Activated naive CD8-positive, alpha-beta T cell treated with anti-CD3 and anti-CD28 coated beads, Interleukin-2, amount 50 U/mL, for 16 hours (primary cell): ENCODE measurements around the gene UBE2E2.

Experiments used
- DNase-seq: peaks from one replicate; pipeline ENCODE4 v3.0.0-alpha.2; 2020; ENCODE audit warnings: low read depth, low spot score

Gene UBE2E2

GRCh38 chr3:23240171-23240785, 37.2 kb downstream of the UBE2E2 start:
- DNase-seq: no peak

GRCh38 chr3:23241256-23241655, 38.1 kb downstream of the UBE2E2 start:
- DNase-seq: no peak

GRCh38 chr3:23242106-23242505, 39.0 kb downstream of the UBE2E2 start:
- no peak for DNase-seq

GRCh38 chr3:23244324-23245041, 41.4 kb downstream of the UBE2E2 start:
- no peak for DNase-seq

- no peak for DNase-seq
These were observed 43.5 kb downstream of the UBE2E2 start for GRCh38 chr3:23246651-23247050.

- DNase-seq: no peak
These were observed 45.5 kb downstream of the UBE2E2 start for GRCh38 chr3:23248594-23249131.

GRCh38 chr3:23249961-23250360, 46.8 kb downstream of the UBE2E2 start:
- no peak for DNase-seq

GRCh38 chr3:23252122-23252521, 49.0 kb downstream of the UBE2E2 start:
- no peak for DNase-seq

GRCh38 chr3:23253214-23253613, 50.1 kb downstream of the UBE2E2 start:
- no peak for DNase-seq

GRCh38 chr3:23254282-23254681, 51.2 kb downstream of the UBE2E2 start:
- DNase-seq: no peak

- DNase-seq: no peak
These were observed 51.7 kb downstream of the UBE2E2 start for GRCh38 chr3:23254835-23255234.

- DNase-seq: no peak
These were observed 53.8 kb downstream of the UBE2E2 start for GRCh38 chr3:23256741-23257435.

GRCh38 chr3:23258110-23258509, 55.0 kb downstream of the UBE2E2 start:
- no peak for DNase-seq

- no peak for DNase-seq
These were observed 56.4 kb downstream of the UBE2E2 start for GRCh38 chr3:23259515-23259914.

- DNase-seq: no peak
These were observed 59.6 kb downstream of the UBE2E2 start for GRCh38 chr3:23262766-23263165.

- no peak for DNase-seq
These were observed 60.7 kb downstream of the UBE2E2 start for GRCh38 chr3:23263796-23264195.

GRCh38 chr3:23264413-23264812, 61.3 kb downstream of the UBE2E2 start:
- no peak for DNase-seq

- no peak for DNase-seq
These were observed 67.3 kb downstream of the UBE2E2 start for GRCh38 chr3:23270423-23270822.

- DNase-seq: no peak
These were observed 69.0 kb downstream of the UBE2E2 start for GRCh38 chr3:23271876-23272741.

GRCh38 chr3:23272820-23273219, 69.7 kb downstream of the UBE2E2 start:
- DNase-seq: no peak

- no peak for DNase-seq
These were observed 71.9 kb downstream of the UBE2E2 start for GRCh38 chr3:23275061-23275460.

- no peak for DNase-seq
These were observed 72.7 kb downstream of the UBE2E2 start for GRCh38 chr3:23275814-23276213.
